Measurements from ENCODE around the gene HUWE1.

GRCh38 chrX:53682885-53683555, 3.5 kb downstream of the HUWE1 start:
- TF ChIP-seq CTCF (IDR thresholded peaks at IDR 0.05), result no peak
- TF ChIP-seq POLR2A (IDR thresholded peaks at IDR 0.05), result no peak
